GM18505 (cell line): ENCODE measurements around the gene ZNF649.
A peak's percentile ranks its signal among the peaks of the same experiment; 100 is the strongest.

ENCODE experiments used
- ATAC-seq: cut with Tn5 transposase; IDR thresholded peaks from one replicate; pipeline ENCODE4 v1.9.1; 2021; ENCODE audit not compliant: unreplicated experiment
- POLR2A ChIP-seq: IDR thresholded peaks from 4 replicates; pipeline ENCODE4 v1.6.1; 2011; ENCODE audit warnings: borderline replicate concordance; ENCODE audit not compliant: insufficient read depth, insufficient read length; ENCODE audit errors: extremely low read depth

The ZNF649 gene

DNA sequence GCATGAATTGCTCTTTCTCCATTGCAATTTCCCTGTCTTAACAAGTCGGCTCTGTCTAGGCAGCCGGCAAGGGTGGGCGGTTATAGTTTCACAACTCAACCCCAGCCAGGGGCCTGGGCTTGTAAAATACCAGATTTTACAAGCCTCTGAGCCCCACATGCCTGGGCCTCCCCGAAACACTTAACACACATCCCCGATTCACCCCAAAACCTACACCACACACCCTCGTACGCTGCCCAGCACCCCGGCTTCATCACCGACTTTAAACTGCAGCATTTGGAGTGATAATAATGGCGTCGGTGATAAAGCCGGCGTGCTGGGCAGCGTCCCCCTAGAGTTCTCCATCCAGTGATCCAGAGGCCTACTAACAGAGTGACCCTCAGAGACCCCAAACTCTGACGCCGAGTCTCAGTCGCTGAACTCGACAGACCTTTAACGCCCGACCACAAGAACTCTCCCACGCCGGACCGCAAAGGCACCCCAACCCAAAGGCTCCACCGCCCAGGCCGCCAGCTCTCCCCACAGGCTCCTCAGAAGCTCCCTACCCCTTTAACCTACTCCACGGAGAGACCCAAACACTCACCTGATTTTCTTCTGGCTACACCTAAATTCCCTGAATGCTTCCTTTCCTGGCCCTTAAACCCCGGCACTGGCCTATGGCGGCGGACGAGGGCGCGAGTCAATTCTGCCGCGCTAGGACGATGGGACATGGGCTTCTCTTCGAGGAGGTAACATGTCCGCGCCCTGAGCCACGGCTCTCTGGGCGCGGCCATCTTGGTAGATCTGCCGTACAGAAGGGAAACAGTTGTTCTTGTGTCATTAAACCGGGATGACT is at the start of gene ZNF649:
Gene ZNF649 (minus strand): TSS at position 687 of the 835 bp plus-strand sequence. CDS start 4,910 bp downstream, outside the sequence.
- peak; percentile 86 for ATAC-seq

DNA sequence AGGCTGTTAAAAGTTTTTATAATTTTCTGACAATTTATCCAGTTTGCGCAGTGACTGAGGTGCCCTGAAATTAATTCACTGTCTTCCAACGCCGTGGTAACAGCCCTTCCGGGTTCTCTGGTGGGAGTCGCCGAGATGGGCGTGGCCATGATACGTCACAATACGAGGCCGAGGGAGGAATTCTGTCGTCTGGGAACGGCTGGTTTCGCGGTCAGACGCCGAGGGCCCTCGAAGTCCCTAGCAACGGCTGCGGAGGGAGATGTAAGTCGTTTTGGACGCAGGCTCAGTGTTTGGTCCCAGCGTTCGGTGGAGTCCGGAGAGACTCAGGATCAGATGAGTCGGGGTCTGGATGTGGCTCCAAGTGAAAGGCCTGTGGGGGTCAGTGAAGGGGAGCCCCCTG is 44.2 kb upstream of the ZNF649 start:
- no peak for ATAC-seq

More for the DNA sequence above, at the start of gene ZNF649:
- TF ChIP-seq POLR2A, result peak; percentile 46

DNA sequence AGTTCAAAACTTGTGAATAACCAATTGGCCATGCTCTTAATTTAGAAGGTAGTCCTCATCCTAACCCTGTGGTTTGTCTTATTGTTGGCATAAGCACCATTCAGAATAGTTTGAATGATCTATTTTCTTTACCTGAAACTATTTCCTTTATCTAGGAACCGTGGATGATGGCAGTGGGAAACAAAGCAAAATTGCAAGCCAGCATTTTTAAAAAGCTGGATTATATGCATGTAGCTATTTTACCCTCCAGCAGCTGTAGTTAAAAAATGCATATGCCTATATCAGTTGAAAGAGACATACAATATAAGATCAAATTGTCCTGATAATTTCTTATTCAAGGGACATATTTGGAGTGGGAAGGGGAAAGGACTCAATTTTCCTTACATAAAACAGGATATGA is 41.8 kb upstream of the ZNF649 start:
- TF ChIP-seq POLR2A, result no peak
- no peak for ATAC-seq

More for the DNA sequence above, 44.2 kb upstream of the ZNF649 start:
- no peak for TF ChIP-seq POLR2A

DNA sequence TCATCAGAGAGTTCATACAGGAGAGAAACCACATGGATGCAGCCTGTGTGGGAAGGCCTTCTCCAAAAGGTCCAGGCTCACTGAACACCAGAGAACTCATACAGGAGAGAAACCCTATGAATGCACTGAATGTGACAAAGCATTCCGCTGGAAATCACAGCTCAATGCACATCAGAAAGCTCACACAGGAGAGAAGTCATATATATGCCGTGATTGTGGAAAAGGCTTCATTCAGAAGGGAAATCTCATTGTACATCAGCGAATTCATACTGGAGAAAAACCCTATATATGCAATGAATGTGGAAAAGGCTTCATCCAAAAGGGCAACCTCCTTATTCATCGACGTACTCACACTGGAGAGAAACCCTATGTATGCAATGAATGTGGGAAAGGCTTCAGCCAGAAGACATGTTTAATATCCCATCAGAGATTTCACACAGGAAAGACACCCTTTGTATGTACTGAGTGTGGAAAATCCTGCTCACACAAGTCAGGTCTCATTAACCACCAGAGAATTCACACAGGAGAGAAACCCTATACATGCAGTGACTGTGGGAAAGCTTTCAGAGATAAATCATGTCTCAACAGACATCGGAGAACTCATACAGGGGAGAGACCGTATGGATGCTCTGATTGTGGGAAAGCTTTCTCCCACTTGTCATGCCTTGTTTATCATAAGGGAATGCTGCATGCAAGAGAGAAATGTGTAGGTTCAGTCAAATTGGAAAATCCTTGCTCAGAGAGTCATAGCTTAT is 40.2 kb upstream of the ZNF649 start:
- no peak for TF ChIP-seq POLR2A
- ATAC-seq, result no peak

DNA sequence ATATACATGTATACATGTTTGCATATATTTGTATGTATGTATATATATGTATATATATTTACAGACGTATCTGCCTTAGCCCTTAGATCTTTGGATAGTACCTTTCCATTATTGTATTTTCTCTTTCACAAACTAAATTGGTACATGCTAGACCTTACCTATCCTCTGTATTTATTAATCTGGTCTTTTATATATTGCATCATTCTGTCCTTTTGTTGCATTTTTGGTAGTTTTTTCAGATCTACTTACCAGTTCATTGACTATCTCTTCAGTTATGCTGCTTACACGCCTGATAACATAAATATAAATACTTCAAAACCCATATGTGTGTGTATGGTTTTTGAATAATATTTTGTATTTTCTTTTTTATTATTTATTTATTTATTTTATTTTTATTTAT is 34.1 kb upstream of the ZNF649 start:
- no peak for TF ChIP-seq POLR2A
- ATAC-seq, result no peak

DNA sequence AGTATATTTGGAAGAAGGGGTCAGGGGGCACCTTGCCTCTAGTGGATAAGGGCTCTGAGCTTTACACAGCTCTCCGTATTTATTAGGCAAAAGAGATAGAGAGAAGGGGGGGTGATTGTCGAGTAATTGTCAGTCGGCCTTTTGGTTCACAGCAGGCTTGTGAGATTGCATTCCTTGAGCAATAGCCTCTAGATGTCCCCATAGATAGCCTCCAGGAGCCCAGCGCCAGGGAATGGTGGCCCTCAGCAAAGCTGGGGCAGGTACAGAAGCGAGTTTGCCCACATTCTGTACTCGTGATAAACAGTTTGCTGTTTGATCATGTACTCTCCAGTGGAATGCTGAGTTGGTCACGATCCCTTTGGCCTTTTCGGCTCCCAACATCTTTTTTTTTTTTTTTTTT is 27.1 kb upstream of the ZNF649 start:
- TF ChIP-seq POLR2A, result no peak
- no peak for ATAC-seq

DNA sequence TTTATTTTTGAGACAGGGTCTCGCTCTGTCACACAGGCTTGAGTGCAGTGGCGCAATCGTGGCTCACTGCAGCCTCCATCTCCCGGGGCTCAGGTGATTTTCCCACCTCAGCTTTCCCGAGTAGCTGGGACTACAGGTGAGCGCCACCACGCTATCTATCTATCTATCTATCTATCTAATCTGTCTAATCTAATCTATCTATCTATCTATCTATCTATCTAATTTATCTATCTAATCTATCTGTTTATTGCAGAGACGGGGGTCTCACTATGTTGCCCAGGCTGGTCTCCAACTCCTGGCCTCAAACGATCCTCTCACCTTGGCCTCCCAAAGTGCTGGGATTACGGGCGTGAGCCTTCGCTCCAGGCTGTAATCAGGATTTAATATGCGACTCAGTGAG is 23.0 kb upstream of the ZNF649 start:
- no peak for ATAC-seq
- no peak for TF ChIP-seq POLR2A

DNA sequence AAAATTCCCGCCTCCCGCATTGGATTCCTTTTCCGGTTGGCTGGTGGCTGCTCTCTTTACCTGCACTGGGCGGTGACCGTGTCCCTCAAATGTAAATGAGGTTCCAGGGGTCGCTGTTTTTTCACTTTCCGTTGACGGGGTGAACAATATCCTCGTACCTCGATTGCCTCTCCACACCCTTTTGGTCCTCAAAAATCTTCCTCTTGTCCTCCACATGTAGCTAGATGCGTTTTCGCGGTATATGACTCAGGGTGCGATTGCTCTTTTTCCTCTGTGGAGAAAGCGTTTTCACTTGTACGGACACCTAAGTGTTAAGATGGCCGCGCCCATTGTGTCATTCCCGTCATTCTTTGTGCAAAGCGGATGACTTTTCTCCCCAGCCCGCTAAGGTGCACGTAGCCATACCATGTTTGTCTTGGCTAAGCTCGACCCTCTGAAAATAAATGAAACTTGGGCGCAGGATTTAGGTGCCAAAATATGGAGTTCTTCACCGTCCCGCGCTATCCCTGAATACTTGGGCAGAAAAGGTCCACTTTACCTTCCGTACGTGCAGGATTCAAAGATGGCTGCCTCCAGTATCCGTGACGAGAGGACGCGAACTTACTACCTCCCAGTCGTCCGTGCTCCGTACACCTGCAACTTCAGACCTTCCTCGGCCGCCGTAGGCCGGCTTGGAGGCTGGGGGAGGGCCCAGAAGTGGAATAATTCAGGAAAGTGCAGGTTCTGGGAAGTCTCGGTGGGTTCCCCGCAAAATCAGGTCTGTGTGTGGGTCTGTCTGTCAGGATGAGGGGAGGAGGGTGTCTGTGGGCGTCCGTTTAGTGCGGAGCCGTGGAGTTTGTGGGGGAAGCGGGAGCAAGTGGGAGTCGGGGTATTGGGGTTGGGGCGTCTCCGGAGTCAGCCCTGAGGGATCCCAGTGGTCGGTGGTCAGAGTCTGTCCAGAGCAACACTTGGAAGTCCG is 22.2 kb upstream of the ZNF649 start, which contains the start of gene ZNF613:
Gene ZNF613 (plus strand): TSS at position 689 of the 958 bp plus-strand sequence. CDS start 8,749 bp downstream, outside the sequence.
- TF ChIP-seq POLR2A, result peak; percentile 51
- peak; percentile 77 for ATAC-seq

DNA sequence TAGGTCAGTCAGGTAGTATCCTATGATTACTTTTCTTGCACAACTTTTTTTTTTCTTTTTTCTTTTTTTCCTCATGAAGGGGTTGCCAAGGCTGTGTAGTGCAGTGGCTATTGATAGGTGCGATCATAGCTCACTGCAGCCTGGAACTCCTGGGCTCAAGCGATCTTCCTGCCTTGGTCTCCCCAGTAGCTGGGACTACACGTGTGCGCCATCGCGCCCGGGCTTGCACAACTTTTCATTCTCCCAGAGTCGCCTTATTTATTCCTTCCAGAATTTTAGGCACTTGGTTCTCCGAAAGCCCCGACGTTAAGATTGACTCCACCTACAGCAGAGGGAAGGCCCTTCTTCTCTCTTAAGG is 21.6 kb upstream of the ZNF649 start:
- no peak for TF ChIP-seq POLR2A
- ATAC-seq, result no peak

DNA sequence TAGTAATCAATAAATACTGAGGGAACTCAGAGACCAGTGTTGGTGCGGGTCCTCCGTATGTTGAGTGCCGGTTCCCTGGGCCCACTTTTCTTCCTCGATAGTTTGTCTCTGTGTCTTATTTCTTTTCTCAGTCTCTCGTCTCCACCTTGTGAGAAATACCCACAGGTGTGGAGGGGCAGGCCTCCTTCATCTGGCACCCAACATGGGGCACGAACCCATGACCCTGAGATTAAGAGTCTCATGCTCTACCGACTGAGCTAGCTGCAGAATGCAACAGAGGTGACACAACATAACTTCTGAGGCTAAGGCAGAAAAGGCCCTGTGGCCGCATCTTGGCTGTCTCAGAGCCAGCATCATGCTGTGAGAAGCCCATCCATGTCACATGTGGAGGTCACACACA is 17.1 kb upstream of the ZNF649 start:
- TF ChIP-seq POLR2A, result no peak
- ATAC-seq, result no peak

DNA sequence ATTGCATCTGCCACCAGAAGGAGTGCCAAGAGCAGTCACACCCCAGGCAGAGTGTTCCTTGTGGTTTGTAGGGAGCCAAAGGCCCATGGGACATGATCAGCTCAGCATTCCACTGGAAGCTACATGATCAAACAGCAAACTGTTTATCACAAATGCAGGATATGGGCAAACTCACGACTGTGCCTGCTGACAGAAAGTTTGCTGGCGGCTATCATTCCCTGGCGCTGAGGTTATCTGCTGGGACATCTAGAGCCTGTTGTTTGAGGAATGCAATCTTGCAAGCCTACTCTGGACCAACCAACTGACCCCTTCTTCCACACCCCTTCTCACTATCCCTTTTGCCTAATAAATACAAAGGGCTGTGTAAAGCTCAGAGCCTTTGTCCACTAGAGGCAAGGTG is 14.8 kb upstream of the ZNF649 start:
- ATAC-seq, result no peak

DNA sequence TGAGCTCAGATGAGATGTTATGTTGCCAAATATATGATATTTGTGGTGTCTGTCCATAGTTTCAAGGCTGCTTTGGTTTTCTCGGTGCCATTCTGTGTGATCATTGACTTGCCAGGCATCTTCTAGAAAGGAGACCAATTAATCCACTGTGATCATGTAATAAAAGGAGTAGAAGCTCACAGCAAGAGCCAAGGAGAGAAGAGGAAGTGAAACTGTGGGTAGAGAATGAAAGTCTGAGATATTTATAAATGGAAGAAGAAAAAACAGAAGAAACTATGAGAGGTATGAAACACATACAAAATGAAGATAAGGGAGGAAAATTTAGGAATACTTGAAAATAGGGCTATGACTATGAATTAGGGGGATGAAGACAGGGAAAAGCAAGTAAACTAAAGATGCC is 11.3 kb upstream of the ZNF649 start:
- no peak for TF ChIP-seq POLR2A
- no peak for ATAC-seq

More for the DNA sequence above, 14.8 kb upstream of the ZNF649 start:
- TF ChIP-seq POLR2A, result no peak
